MM.1S (cell line): ENCODE results near the gene C19orf81.

ENCODE experiments used
- EZH2 ChIP-seq: fragments of 300-600 bp; sonication (generic); optimal IDR thresholded peaks from 2 replicates; pipeline ENCODE3; 2017; ENCODE audit warnings: low read depth, mild to moderate bottlenecking, antibody characterized with exemption, low read length, mixed read lengths
- TF ChIP-seq, protein P1 (sequence below): fragments of 300-600 bp; sonication (generic); IDR thresholded peaks from 2 replicates; pipeline ENCODE4 v1.5.1; 2016; ENCODE audit warnings: antibody characterized with exemption, low read length, mixed read lengths

- no peak for TF ChIP-seq EZH2
- TF ChIP-seq, protein P1, sequence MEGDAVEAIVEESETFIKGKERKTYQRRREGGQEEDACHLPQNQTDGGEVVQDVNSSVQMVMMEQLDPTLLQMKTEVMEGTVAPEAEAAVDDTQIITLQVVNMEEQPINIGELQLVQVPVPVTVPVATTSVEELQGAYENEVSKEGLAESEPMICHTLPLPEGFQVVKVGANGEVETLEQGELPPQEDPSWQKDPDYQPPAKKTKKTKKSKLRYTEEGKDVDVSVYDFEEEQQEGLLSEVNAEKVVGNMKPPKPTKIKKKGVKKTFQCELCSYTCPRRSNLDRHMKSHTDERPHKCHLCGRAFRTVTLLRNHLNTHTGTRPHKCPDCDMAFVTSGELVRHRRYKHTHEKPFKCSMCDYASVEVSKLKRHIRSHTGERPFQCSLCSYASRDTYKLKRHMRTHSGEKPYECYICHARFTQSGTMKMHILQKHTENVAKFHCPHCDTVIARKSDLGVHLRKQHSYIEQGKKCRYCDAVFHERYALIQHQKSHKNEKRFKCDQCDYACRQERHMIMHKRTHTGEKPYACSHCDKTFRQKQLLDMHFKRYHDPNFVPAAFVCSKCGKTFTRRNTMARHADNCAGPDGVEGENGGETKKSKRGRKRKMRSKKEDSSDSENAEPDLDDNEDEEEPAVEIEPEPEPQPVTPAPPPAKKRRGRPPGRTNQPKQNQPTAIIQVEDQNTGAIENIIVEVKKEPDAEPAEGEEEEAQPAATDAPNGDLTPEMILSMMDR, result no peak
These were observed 4.8 kb upstream of the C19orf81 start for GRCh38 chr19:50644315-50644915.
